Spleen (tissue), 7 donors: ENCODE data around the gene CUBN.

Source experiments
- CTCF ChIP-seq, 11 experiments: fragments of 200-600 bp in 7 of 11; fragments of 450-650 bp in 4 of 11; sonication (generic) in 4 of 11; IDR thresholded peaks in 8 of 11; conservative IDR thresholded peaks in 3 of 11; 1 replicate in 7 of 11; 2 replicates in 4 of 11; pipeline versions ENCODE4 v1.4.0 to v1.8.0; 2016 to 2021; ENCODE audit warnings: antibody characterized with exemption in 11 of 11, inconsistent platforms in 4 of 11, mild to moderate bottlenecking in 1 of 11
- POLR2AphosphoS5 ChIP-seq, 3 donors: sonication (generic); formaldehyde crosslinking; IDR thresholded peaks; one replicate each; pipeline ENCODE4 v1.5.1; 2017; ENCODE audit warnings: antibody characterized with exemption in 3 of 3
- donor health status: DM: no; HTN: no; CAD: no; lungs with moderate emphysema.
- donor health status: DM: no; HTN: no; CAD: no.
- donor health status: DM: no; HTN: no; CAD: no.

DNA sequence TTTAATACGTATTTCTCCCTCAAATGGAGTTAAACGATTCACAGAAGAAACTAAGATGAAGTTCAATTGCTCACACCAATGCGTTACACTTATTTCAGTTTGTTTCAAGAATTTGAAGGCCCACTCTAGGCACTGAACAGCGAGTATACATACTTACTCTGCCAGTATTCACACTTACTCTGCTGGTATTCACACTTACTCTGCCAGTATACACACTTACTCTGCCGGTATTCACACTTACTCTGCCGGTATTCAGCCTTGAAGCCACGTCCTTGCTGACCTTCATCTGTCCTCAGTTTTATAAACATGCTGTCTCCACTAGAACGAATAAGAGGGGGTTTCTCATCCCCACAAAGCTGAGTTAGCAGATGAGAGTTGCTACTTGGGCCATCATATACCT, 86.0 kb downstream of the CUBN start:
- TF ChIP-seq CTCF (IDR thresholded peaks at IDR 0.05 in 8 of 11, conservative IDR thresholded peaks at IDR 0.05 in 3 of 11) = no peak
- no peak for TF ChIP-seq POLR2AphosphoS5 (IDR thresholded peaks at IDR 0.05)
